NB4 (cell line): ENCODE results near the gene TAF8.

Source experiments
- CTCF ChIP-seq: IDR thresholded peaks from one replicate; pipeline ENCODE4 v1.5.1; 2012; ENCODE audit warnings: low read depth, low read length
- MYC ChIP-seq: IDR thresholded peaks from 2 replicates; pipeline ENCODE4 v1.6.1; 2011; ENCODE audit warnings: low read depth, low read length
- POLR2A ChIP-seq: IDR thresholded peaks from 2 replicates; pipeline ENCODE4 v1.6.1; 2011; ENCODE audit warnings: mild to moderate bottlenecking; ENCODE audit not compliant: insufficient read length; ENCODE audit errors: extremely low read depth

GRCh38 chr6:42110683-42111082 lies 60.4 kb downstream of the TAF8 start:
- no peak for TF ChIP-seq CTCF
- TF ChIP-seq POLR2A, result no peak
- no peak for TF ChIP-seq MYC
